GM12872 (cell line): Measurements from ENCODE around the gene S100A13.

Source experiments
- TF ChIP-seq, protein P1 (sequence below): IDR thresholded peaks from 3 replicates; pipeline ENCODE4 v1.5.1; 2011; ENCODE audit warnings: low read depth, mild to moderate bottlenecking, low read length, moderate library complexity; ENCODE audit not compliant: insufficient read depth

S100A13 gene

DNA sequence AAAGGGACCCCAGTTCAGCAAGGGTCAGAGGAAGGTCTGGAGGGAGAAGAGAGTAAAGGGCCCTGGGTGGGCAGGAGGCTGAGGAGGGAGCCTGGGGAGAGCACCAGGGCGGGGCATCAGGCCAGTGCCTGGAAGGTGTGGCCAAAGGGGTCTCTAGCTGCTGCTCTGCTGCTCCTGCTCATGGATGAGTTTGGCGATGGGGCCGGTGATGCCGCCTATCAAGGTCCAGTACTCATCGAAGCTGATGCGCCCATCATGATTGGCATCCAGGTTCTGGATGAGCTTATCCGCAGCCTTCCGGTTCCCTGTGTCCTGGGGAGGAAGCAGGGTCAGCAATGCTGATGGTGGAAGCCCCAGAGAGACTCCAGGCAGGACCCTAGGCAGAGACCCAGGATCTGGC lies 19.9 kb downstream of the S100A13 start:
- TF ChIP-seq, protein P1, sequence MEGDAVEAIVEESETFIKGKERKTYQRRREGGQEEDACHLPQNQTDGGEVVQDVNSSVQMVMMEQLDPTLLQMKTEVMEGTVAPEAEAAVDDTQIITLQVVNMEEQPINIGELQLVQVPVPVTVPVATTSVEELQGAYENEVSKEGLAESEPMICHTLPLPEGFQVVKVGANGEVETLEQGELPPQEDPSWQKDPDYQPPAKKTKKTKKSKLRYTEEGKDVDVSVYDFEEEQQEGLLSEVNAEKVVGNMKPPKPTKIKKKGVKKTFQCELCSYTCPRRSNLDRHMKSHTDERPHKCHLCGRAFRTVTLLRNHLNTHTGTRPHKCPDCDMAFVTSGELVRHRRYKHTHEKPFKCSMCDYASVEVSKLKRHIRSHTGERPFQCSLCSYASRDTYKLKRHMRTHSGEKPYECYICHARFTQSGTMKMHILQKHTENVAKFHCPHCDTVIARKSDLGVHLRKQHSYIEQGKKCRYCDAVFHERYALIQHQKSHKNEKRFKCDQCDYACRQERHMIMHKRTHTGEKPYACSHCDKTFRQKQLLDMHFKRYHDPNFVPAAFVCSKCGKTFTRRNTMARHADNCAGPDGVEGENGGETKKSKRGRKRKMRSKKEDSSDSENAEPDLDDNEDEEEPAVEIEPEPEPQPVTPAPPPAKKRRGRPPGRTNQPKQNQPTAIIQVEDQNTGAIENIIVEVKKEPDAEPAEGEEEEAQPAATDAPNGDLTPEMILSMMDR = no peak

DNA sequence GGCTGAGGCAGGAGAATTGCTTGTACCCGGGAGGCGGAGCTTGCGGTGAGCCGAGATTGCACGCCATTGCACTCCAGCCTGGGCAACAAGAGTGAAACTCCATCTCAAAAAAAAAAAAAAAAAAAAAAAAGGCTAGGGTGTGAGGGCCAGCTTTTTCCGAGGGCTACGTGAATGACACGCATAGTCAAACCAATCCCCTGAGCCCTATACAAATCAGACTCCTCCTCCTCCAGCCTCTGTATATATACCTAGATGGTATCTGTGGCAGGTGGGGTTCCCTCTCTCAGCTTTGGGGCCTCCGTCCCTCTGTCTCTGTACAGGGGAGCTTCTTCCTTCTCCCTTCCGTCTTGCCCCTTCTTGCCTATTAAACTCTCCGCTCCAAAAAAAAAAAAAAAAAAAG lies 21.1 kb downstream of the S100A13 start:
- TF ChIP-seq, protein P1 = no peak

DNA sequence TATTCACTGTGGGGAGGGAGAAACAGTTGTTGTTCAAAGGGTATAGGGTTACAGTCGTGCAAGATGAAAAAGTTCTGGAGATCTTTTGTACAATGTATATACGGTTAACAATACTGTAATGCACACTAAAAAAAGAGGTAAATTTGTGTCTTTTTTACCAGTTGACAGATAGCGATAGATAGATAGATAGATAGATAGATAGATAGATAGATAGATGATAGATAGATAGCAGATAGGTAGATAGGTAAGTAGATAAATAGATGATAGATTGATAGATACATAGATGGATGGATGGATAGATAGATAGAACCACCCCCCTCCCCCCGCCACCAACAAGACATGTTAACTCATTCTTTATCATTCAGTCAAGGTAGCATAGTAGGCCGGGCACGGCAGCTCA lies 24.6 kb downstream of the S100A13 start:
- TF ChIP-seq, protein P1 = no peak

DNA sequence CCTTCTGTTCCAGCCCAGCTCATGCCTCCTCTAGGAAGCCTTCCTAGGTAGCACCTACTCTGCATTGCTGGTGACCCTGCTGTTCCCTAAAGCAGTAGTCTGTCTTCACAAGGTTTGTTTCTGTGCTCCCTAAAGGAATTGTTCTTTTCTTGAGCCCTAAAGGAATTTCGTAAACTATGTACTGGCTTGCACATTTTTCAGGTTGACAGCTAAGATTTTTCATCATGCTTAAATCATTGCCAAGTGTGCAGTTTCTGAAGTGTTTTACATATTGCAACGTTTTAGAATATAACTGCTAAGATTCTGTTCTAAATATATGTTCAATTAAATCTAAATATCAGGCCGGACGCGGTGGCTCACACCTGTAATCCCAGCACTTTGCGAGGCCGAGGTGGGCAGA lies 27.5 kb downstream of the S100A13 start:
- TF ChIP-seq, protein P1 = no peak

DNA sequence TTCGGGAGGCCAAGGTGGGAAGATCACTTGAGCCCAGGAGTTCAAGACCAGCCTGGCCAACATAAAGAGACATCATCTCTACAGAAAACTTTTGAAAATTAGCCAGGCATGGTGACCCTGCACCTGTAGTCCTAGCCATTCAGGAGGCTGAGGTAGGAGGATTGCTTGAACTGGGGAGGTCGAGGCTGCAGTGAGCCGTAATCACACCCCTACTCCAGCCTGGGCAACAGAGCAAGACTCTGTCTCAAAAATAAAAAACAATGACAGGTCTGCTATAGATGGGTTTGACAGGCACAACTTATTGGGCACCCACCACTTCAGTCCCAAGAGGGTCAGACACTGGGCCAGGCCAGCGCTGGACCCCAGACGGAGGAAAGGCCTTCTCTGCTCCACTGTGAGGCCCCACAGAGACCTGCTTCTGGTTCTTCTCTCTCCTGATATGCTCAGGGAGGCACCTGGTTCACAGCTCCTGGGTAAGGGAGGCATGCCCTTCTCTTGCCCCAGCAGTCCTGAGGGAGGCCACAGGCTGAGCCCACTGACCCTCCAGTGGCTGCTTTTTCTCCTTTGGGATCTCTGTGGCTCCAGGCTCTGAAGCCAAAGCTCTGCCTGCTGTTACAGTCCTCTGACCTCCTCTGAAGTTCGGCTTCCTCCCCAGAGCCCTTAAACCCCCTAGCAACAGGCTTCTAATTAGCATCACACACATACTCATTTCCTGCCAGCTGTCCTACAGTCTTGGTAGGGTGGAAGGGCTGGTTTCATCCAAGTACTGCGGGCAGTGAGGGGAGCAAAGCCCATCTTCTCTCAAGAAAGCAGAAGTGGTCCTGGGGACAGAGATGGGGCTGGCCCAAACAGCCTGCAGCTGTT lies 28.8 kb downstream of the S100A13 start:
- TF ChIP-seq, protein P1 = no peak

DNA sequence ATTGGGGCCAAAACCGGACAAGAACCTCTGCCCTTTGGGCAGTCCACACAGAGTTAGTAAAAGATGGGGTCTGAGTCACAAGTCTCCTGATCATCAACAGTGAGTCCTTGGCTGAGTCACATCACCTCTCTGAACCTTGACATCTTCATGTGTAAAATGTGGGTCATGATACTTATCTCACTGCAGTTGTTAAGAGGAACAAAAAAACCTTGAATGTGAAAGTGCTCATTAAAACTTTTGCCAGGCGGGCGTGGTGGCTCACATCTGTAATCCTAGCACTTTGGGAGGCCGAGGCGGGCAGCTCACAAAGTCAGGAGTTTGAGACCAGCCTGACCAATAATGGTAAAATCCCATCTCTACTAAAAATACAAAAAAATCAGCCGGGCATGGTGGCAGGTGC lies 30.1 kb downstream of the S100A13 start:
- TF ChIP-seq, protein P1 = no peak

DNA sequence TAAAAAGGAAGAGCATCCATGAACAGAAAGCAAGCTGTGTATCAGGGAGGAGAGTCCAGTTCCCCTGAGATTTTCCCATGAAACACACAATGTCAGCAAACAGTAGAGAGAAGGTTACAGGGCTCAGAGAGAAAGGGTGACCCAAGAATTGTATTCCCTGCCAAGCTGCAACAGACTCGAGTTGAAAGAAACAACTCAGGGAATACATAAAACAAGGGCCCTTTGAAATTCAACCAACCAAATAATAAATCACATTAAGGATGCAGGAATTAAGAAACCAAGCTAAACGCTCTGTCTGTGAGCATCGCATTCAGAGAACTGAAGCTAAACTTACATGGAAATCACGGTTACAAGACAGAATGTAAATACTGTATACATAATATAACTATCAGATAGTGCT lies 34.6 kb downstream of the S100A13 start:
- TF ChIP-seq, protein P1 = no peak
